K562 (cell line): ENCODE measurements around the gene PRAME. TPM values are rescaled to one million over a fixed set of nuclear protein-coding genes. Genes with fewer than 3 reads are reported as not detected.

Experiments used
- ATAC-seq: fragments of 200-7000 bp; cut with Tn5 transposase; 3 replicates; pipeline ENCODE4 v1.9.1; 2020; ENCODE audit warnings: moderate library complexity
- BruUV-seq: library from RNA; stranded (reverse); fragments of 400-500 nt; replicated peaks from 2 replicates; lab custom pipeline; 2021; lab: Mats Ljungman, UMichigan
- CTCF ChIA-PET: fragments of 300-600 bp; formaldehyde crosslinking; extraction: SDS; loops from one replicate; lab custom pipeline; 2021; ENCODE audit warnings: low intra/inter-chr PET ratio; lab: Yijun Ruan, JAX
- POLR2A ChIA-PET: fragments of 300-600, 350-650 bp; sonication (Branson Sonifier 250); formaldehyde crosslinking; extraction: SDS; loops from one replicate; lab custom pipeline; 2021; ENCODE audit warnings: antibody characterized with exemption, inconsistent platforms; lab: Yijun Ruan, JAX
- DNase-seq, 4 experiments: peaks; one replicate each; pipeline versions ENCODE4 v3.0.0 to v3.0.0-alpha.2; 2011 to 2018; ENCODE audit warnings: low spot score in 3 of 4, mixed read lengths in 3 of 4; ENCODE audit errors: extremely low read depth in 1 of 4
- FAIRE-seq: peaks from 2 replicates; lab custom pipeline; 2011; peaks lifted over from hg19 to GRCh38; lab: Jason Lieb, UNC
- H2AFZ ChIP-seq: 2 replicates; pipeline ENCODE4 v1.6.0; 2011; ENCODE audit warnings: low read depth, low read length, control low read depth, inconsistent platforms
- H3K27ac ChIP-seq: fragments of 200-600 bp; 3 replicates; pipeline ENCODE4 v1.8.0; 2011; ENCODE audit warnings: low read depth, mild to moderate bottlenecking, control low read depth, inconsistent platforms, low read length, moderate library complexity, mixed read lengths; ENCODE audit errors: extremely low read depth
- H3K27me3 ChIP-seq, 2 experiments: fragments of 300-600 bp in 1 of 2; 2 replicates in 1 of 2; 3 replicates in 1 of 2; pipeline versions ENCODE4 v1.6.0 to v1.8.0; 2011; ENCODE audit warnings: inconsistent platforms in 2 of 2, low read length in 2 of 2, mild to moderate bottlenecking in 1 of 2, mixed read lengths in 1 of 2, moderate library complexity in 1 of 2; ENCODE audit not compliant: control insufficient read depth in 2 of 2, insufficient read depth in 2 of 2
- H3K36me3 ChIP-seq: fragments of 300-600 bp; 3 replicates; pipeline ENCODE4 v1.8.0; 2011; ENCODE audit warnings: mild to moderate bottlenecking, low read length, inconsistent platforms; ENCODE audit not compliant: control insufficient read depth, insufficient read depth
- H3K4me1 ChIP-seq, 2 experiments: fragments of 200-600 bp in 1 of 2; replicated peaks in 1 of 2; 2 replicates in 1 of 2; 3 replicates in 1 of 2; pipeline versions ENCODE4 v1.5.1 to v1.8.0; 2011; ENCODE audit warnings: inconsistent platforms in 2 of 2, low read length in 2 of 2, mild to moderate bottlenecking in 1 of 2, mixed read lengths in 1 of 2, moderate library complexity in 1 of 2; ENCODE audit not compliant: control insufficient read depth in 2 of 2, insufficient read depth in 2 of 2
- H3K4me2 ChIP-seq: 2 replicates; pipeline ENCODE4 v1.6.1; 2011; ENCODE audit warnings: low read length, control low read depth, inconsistent platforms, mixed read lengths; ENCODE audit not compliant: insufficient read depth
- H3K4me3 ChIP-seq: fragments of 200-600 bp; sonication (generic), shearing (Covaris generic); 2 replicates; pipeline ENCODE4 v1.5.1; 2016; ENCODE audit warnings: control low read depth, inconsistent platforms
- H3K79me2 ChIP-seq: fragments of 200-600 bp; 3 replicates; pipeline ENCODE4 v1.8.0; 2011; ENCODE audit warnings: low read length, inconsistent platforms; ENCODE audit not compliant: control insufficient read depth, insufficient read depth
- H3K9ac ChIP-seq, 2 experiments: 2 replicates each; pipeline versions ENCODE4 v1.6.0 to v1.6.1; 2011; ENCODE audit warnings: low read depth in 2 of 2, low read length in 2 of 2, control low read depth in 1 of 2, inconsistent platforms in 1 of 2, mild to moderate bottlenecking in 1 of 2, mixed read lengths in 1 of 2; ENCODE audit not compliant: insufficient read depth in 1 of 2
- H3K9me1 ChIP-seq: one replicate; pipeline ENCODE4 v1.6.0; 2011; ENCODE audit warnings: inconsistent platforms, mild to moderate bottlenecking, low read length, moderate library complexity; ENCODE audit not compliant: control insufficient read depth, insufficient read depth
- H3K9me3 ChIP-seq: replicated peaks from 2 replicates; pipeline ENCODE4 v1.5.1; 2011; ENCODE audit warnings: low read depth, low read length, inconsistent platforms; ENCODE audit not compliant: control insufficient read depth, insufficient read depth
- H4K20me1 ChIP-seq: replicated peaks from 2 replicates; pipeline ENCODE4 v1.6.1; 2011; ENCODE audit warnings: low read length, inconsistent platforms, mixed read lengths; ENCODE audit not compliant: control insufficient read depth, insufficient read depth
- KAT7 ChIP-seq: sonication (generic); formaldehyde crosslinking; IDR thresholded peaks from 2 replicates; pipeline ENCODE4 v1.8.0; 2022; ENCODE audit warnings: missing genetic modification reagents, mild to moderate bottlenecking, borderline replicate concordance
- NFXL1 ChIP-seq: fragments of 450-650 bp; formaldehyde crosslinking; IDR thresholded peaks from 2 replicates; pipeline ENCODE4 v1.4.0; 2021; ENCODE audit warnings: mild to moderate bottlenecking
- SMARCA5 ChIP-seq: fragments of 450-650 bp; IDR thresholded peaks from 2 replicates; pipeline ENCODE4 v1.6.1; 2016
- TOE1 ChIP-seq, 2 experiments: fragments of 450-650 bp in 1 of 2; sonication (generic) in 1 of 2; formaldehyde crosslinking in 1 of 2; IDR thresholded peaks; 2 replicates each; pipeline versions ENCODE4 v1.7.1 to v1.8.0; 2016 to 2022; ENCODE audit warnings: borderline replicate concordance in 2 of 2, mild to moderate bottlenecking in 2 of 2, antibody characterized with exemption in 1 of 2, inconsistent platforms in 1 of 2, low read depth in 1 of 2, missing genetic modification reagents in 1 of 2, moderate library complexity in 1 of 2
- WGBS: fragments of 100-300 bp; shearing (Covaris generic); methylation state at CpG from one replicate; pipeline ENCODE4 v1.1.6; 2016; ENCODE audit warnings: low coverage, mixed read lengths; ENCODE audit not compliant: insufficient coverage; ENCODE audit errors: missing lambda C conversion rate; 5-methylcytosine and 5-hydroxymethylcytosine counted together
- in situ Hi-C: fragments of 300-500 bp; cut with MboI; formaldehyde crosslinking; loops from 4 replicates; pipeline ENCODE4 v1.15.0; 2018; ENCODE audit warnings: inconsistent platforms, mixed read lengths
- intact Hi-C: fragments of 100-400 bp; cut with micrococcal nuclease; formaldehyde crosslinking; loops from 2 replicates; pipeline ENCODE4 v1.14.2; 2022
- polyA plus RNA-seq, 8 experiments: library from polyadenylated mRNA; depleted of rRNA in 4 of 8; stranded (reverse) in 5 of 8; unstranded in 3 of 8; fragments of >200 nt; fragmentation: Nextera tagmentation in 2 of 8; fragmentation: Illumina TruSeq in 1 of 8; extraction: Ambion mirVana in 2 of 8; extraction: Trizol in 1 of 8; gene quantifications; 2 replicates each; pipeline versions ENCODE4 v1.2.1 to v1.2.3, GENCODE V29; 2011 to 2014; ENCODE audit warnings: inconsistent platforms in 1 of 8, missing spikeins in 1 of 8
- total RNA-seq, 7 experiments: library from RNA; depleted of rRNA in 6 of 7; stranded (reverse); fragments of >200 nt in 6 of 7; fragmentation: Illumina TruSeq in 2 of 7; extraction: Trizol in 2 of 7; gene quantifications; 2 replicates each; pipeline versions ENCODE4 v1.2.1 to v1.2.3, GENCODE V29; 2011 to 2021; ENCODE audit warnings: low replicate concordance in 1 of 7
- TF ChIP-seq, protein P1 (sequence below), 2 experiments: fragments of 450-650 bp in 1 of 2; sonication (generic) in 1 of 2; formaldehyde crosslinking; conservative IDR thresholded peaks; 2 replicates each; pipeline versions ENCODE4 v1.4.0 to v1.8.1; 2020 to 2022; ENCODE audit warnings: mild to moderate bottlenecking in 1 of 2, missing genetic modification reagents in 1 of 2
- TF ChIP-seq, protein P2 (sequence below): fragments of 450-650 bp; IDR thresholded peaks from 2 replicates; pipeline ENCODE4 v1.6.1; 2016; ENCODE audit warnings: low read depth, mild to moderate bottlenecking, moderate library complexity
- TF ChIP-seq, protein P3 (sequence below), 2 experiments: fragments of 450-650 bp in 1 of 2; sonication (generic) in 1 of 2; formaldehyde crosslinking in 1 of 2; IDR thresholded peaks in 1 of 2; conservative IDR thresholded peaks in 1 of 2; 2 replicates each; pipeline versions ENCODE4 v1.6.1 to v1.8.1; 2016 to 2023; ENCODE audit warnings: mild to moderate bottlenecking in 2 of 2, moderate library complexity in 2 of 2, inconsistent platforms in 1 of 2, missing genetic modification reagents in 1 of 2

PRAME gene
- total and polyA plus RNA-seq, 9 of the 15 experiments (the other 6 are each of a cell fraction or from before 2014, with no cell fraction given), result 662 to 2,141 (median 1,142) TPM

DNA sequence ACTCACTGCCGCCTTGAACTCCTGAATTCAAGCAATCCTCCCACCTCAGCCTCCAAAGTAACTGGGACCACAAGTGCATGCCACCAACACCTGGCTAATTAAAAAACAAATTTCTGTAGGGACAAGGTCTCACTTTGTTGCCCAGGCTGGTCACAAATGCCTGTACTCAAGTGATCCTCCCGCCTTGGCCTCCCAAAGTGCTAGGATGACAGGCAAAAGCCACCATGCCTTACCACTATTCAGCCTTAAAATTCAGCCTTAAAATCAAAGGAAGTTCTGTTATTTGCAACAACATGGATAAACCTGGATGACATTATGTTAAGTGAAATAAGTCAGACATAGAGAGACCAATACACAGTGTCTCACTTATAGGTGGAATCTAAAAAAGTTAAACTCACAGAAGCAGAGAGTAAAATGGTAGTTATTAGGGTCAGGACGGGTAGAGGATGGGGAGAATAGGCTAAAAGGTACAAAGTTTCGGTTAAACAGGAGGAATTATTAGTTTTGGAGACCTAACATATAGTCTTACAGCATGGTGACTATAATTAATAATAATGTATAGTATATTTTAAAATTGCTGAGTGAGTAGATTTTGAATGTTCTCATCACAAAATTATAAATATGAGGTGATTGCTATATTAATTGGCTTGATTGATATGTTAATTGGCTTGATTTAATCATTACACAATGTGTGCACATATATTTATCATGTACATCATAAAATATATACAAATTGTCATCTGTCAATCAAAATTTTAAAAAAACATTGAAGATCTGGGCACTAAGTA, 32.7 kb downstream of the PRAME start (continued):
- TF ChIP-seq NFXL1 (CRISPR knock-in tag), result no peak

DNA sequence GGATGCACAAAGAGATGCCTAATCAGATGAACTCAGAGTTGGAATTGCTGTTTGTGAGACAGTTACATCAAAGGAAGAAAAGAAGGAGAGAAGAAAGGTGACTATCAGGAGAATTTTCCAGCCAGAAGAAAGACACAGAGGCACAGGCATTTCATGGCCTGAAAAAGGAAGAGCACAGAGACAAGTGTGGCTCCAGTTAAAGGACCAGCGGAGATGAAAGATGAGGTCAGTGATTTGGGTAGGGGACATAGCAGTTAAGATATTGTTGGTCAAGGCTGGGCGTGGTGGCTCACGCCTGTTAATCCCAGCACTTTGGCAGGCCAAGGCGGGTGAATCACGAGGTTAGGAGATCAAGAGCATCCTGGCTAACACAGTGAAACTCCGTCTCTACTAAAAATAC, 35.6 kb downstream of the PRAME start:
- BruUV-seq, result no TSS peak
- Histone ChIP-seq H3K27ac (no peak overlapping the region), H2AFZ (no peak overlapping the region), H3K4me2 (no peak overlapping the region), H3K79me2 (peaks cover 9% of the 10 kb centered on the region), H3K4me3 (no peak overlapping the region), H3K27me3 (no peaks in the 10 kb centered on the region), H3K9ac (no peak overlapping the region), H3K36me3 (no peaks in the 10 kb centered on the region), H4K20me1 (no peaks in the 10 kb centered on the region), H3K9me3 (no peaks in the 10 kb centered on the region; the same call in 1 of the 2 replicates), H3K9me1 (peaks cover 4% of the 10 kb centered on the region), H3K4me1 (peaks cover 22 to 30% of the 10 kb centered on the region in 2 experiments)
- FAIRE-seq (no peak), ATAC-seq (no peak), DNase-seq (no peak)
- intact Hi-C loops (no loop called here), in situ Hi-C loops (no loop called here)
- ChIA-PET CTCF (no interaction called here), POLR2A (interaction anchor here (5.2 to 14.7 kb wide), 4 partner anchors 9 to 31 kb away, joined by 76 to 289 read pairs (median 176); partner anchors contain the start of gene ZNF280B)
- WGBS, result 49% methylated on average over 6 of the region's 6 CpGs
- TF ChIP-seq, protein P1, sequence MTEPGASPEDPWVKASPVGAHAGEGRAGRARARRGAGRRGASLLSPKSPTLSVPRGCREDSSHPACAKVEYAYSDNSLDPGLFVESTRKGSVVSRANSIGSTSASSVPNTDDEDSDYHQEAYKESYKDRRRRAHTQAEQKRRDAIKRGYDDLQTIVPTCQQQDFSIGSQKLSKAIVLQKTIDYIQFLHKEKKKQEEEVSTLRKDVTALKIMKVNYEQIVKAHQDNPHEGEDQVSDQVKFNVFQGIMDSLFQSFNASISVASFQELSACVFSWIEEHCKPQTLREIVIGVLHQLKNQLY (CRISPR knock-in tag; conservative IDR thresholded peaks at IDR 0.05), result peak in 1 of 2 experiments; percentile 81; a peak in 1 of 4 replicates
- TF ChIP-seq SMARCA5 (no peak), TOE1 (IDR thresholded peaks at IDR 0.05; ENCODE audit: borderline replicate concordance) (no peak), TOE1 (CRISPR knock-in tag; IDR thresholded peaks at IDR 0.05; ENCODE audit: borderline replicate concordance, low read depth) (0 out of 2 replicates have a peak, but pooled peaks have one; percentile 37), KAT7 (0 out of 2 replicates have a peak, but pooled peaks have one; percentile 62)
- TF ChIP-seq, protein P2, sequence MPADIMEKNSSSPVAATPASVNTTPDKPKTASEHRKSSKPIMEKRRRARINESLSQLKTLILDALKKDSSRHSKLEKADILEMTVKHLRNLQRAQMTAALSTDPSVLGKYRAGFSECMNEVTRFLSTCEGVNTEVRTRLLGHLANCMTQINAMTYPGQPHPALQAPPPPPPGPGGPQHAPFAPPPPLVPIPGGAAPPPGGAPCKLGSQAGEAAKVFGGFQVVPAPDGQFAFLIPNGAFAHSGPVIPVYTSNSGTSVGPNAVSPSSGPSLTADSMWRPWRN, result no peak
- TF ChIP-seq, protein P3, sequence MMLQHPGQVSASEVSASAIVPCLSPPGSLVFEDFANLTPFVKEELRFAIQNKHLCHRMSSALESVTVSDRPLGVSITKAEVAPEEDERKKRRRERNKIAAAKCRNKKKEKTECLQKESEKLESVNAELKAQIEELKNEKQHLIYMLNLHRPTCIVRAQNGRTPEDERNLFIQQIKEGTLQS (IDR thresholded peaks at IDR 0.05), result no peak
- TF ChIP-seq, protein P3 (CRISPR knock-in tag; conservative IDR thresholded peaks at IDR 0.05), result 0 out of 2 replicates have a peak, but pooled peaks have one; percentile 38
